GM12878 (cell line): ENCODE measurements around the gene HES7. TPM values are rescaled to one million over a fixed set of nuclear protein-coding genes. Genes with fewer than 3 reads are reported as not detected.

Source experiments
- BACH1 ChIP-seq: fragments of 450-650 bp; IDR thresholded peaks from 2 replicates; pipeline ENCODE4 v1.6.1; 2017; ENCODE audit warnings: mild to moderate bottlenecking, borderline replicate concordance
- BCL11A ChIP-seq: IDR thresholded peaks from 2 replicates; pipeline ENCODE4 v1.6.1; 2011; ENCODE audit warnings: low read depth, low read length
- BRCA1 ChIP-seq: IDR thresholded peaks from 2 replicates; pipeline ENCODE4 v1.6.1; 2011; ENCODE audit warnings: low read depth, low read length, improper control_type of control experiment
- CBX3 ChIP-seq: fragments of 200-600 bp; sonication (generic); IDR thresholded peaks from 2 replicates; pipeline ENCODE4 v1.6.1; 2016; ENCODE audit warnings: low read depth, borderline replicate concordance
- CHD4 ChIP-seq: fragments of 200-600 bp; sonication (generic); IDR thresholded peaks from 2 replicates; pipeline ENCODE4 v1.6.1; 2016; ENCODE audit warnings: mild to moderate bottlenecking
- EGR1 ChIP-seq, 2 experiments: IDR thresholded peaks; 1 replicate in 1 of 2; 2 replicates in 1 of 2; pipeline ENCODE4 v1.6.1; 2011 to 2012; ENCODE audit warnings: low read depth in 2 of 2, low read length in 2 of 2, borderline replicate concordance in 1 of 2, mild to moderate bottlenecking in 1 of 2, moderate library complexity in 1 of 2
- EP300 ChIP-seq, 2 experiments: fragments of 150-350 bp in 1 of 2; IDR thresholded peaks; 2 replicates each; pipeline ENCODE4 v1.6.1; 2011 to 2012; ENCODE audit warnings: low read depth in 2 of 2, low read length in 2 of 2, borderline replicate concordance in 1 of 2, improper control_type of control experiment in 1 of 2, inconsistent platforms in 1 of 2; ENCODE audit not compliant: control insufficient read depth in 1 of 2
- EZH2 ChIP-seq: IDR thresholded peaks from 2 replicates; pipeline ENCODE4 v1.6.1; 2012; ENCODE audit warnings: low read depth, mild to moderate bottlenecking, control low read depth, inconsistent platforms, low read length, borderline replicate concordance; ENCODE audit not compliant: control insufficient read depth
- GATAD2B ChIP-seq: fragments of 450-650 bp; conservative IDR thresholded peaks from 2 replicates; pipeline ENCODE4 v1.6.1; 2017; ENCODE audit warnings: low read depth, mild to moderate bottlenecking, moderate library complexity
- IKZF1 ChIP-seq: fragments of 450-650 bp; conservative IDR thresholded peaks from 2 replicates; pipeline ENCODE4 v1.6.1; 2017; ENCODE audit warnings: antibody characterized with exemption, mild to moderate bottlenecking
- JUND ChIP-seq: IDR thresholded peaks from 2 replicates; pipeline ENCODE4 v1.6.1; 2012; ENCODE audit warnings: low read depth, mild to moderate bottlenecking, low read length, improper control_type of control experiment, moderate library complexity
- MEF2B ChIP-seq: fragments of 450-650 bp; IDR thresholded peaks from 2 replicates; pipeline ENCODE4 v1.6.1; 2018; ENCODE audit warnings: mild to moderate bottlenecking, moderate library complexity; ENCODE audit not compliant: partially characterized antibody, poor library complexity, severe bottlenecking
- PAX8 ChIP-seq: fragments of 450-650 bp; IDR thresholded peaks from 2 replicates; pipeline ENCODE4 v1.6.1; 2017; ENCODE audit warnings: mild to moderate bottlenecking, moderate library complexity
- POLR2A ChIP-seq: IDR thresholded peaks from 2 replicates; pipeline ENCODE4 v1.6.1; 2011; ENCODE audit warnings: low read depth, mild to moderate bottlenecking, low read length
- POU2F2 ChIP-seq: IDR thresholded peaks from 3 replicates; pipeline ENCODE4 v1.6.1; 2011; ENCODE audit warnings: low read depth, mild to moderate bottlenecking, low read length, borderline replicate concordance
- RBBP5 ChIP-seq: fragments of 200-600 bp; sonication (generic); conservative IDR thresholded peaks from 2 replicates; pipeline ENCODE4 v1.6.1; 2016
- RCOR1 ChIP-seq: conservative IDR thresholded peaks from 2 replicates; pipeline ENCODE4 v1.6.1; 2012; ENCODE audit warnings: low read depth, low read length, improper control_type of control experiment
- RELA ChIP-seq: fragments of 450-650 bp; IDR thresholded peaks from 2 replicates; pipeline ENCODE4 v1.8.0; 2014; ENCODE audit warnings: borderline replicate concordance; ENCODE audit not compliant: partially characterized antibody
- SIN3A ChIP-seq: IDR thresholded peaks from 2 replicates; pipeline ENCODE4 v1.6.1; 2012; ENCODE audit warnings: low read depth, low read length, improper control_type of control experiment
- SMARCA5 ChIP-seq: fragments of 450-650 bp; IDR thresholded peaks from 2 replicates; pipeline ENCODE4 v1.6.1; 2017; ENCODE audit warnings: mild to moderate bottlenecking
- TAF1 ChIP-seq: IDR thresholded peaks from 2 replicates; pipeline ENCODE4 v1.6.1; 2011; ENCODE audit warnings: mild to moderate bottlenecking, low read depth, low read length, borderline replicate concordance
- TARDBP ChIP-seq: IDR thresholded peaks from 2 replicates; pipeline ENCODE4 v1.6.1; 2016; ENCODE audit warnings: borderline replicate concordance
- ZNF24 ChIP-seq: fragments of 450-650 bp; IDR thresholded peaks from 2 replicates; pipeline ENCODE4 v1.6.1; 2017; ENCODE audit warnings: antibody characterized with exemption, mild to moderate bottlenecking
- ZNF384 ChIP-seq: IDR thresholded peaks from 2 replicates; pipeline ENCODE4 v1.6.1; 2012; ENCODE audit warnings: low read depth, mild to moderate bottlenecking, low read length, improper control_type of control experiment, borderline replicate concordance
- polyA plus RNA-seq, 11 experiments: library from polyadenylated mRNA; depleted of rRNA in 4 of 11; unstranded in 6 of 11; stranded (reverse) in 5 of 11; fragments of >200 nt; fragmentation: Nextera tagmentation in 4 of 11; fragmentation: Illumina TruSeq in 1 of 11; extraction: Ambion mirVana in 4 of 11; extraction: Trizol in 1 of 11; gene quantifications; 1 replicate in 1 of 11; 2 replicates in 10 of 11; pipeline versions ENCODE4 v1.2.1 to v1.2.3, GENCODE V29; 2011 to 2016; ENCODE audit warnings: inconsistent platforms in 2 of 11, missing spikeins in 2 of 11, low read depth in 1 of 11
- total RNA-seq, 4 experiments: library from RNA; depleted of rRNA in 3 of 4; stranded (reverse); fragments of >200 nt in 3 of 4; fragmentation: Illumina TruSeq in 1 of 4; extraction: Trizol in 1 of 4; gene quantifications; 2 replicates each; pipeline versions ENCODE4 v1.2.1 to v1.2.3, GENCODE V29; 2013 to 2021
- TF ChIP-seq, protein P1 (sequence below): IDR thresholded peaks from 2 replicates; pipeline ENCODE4 v1.6.1; 2012; ENCODE audit warnings: low read depth, low read length, improper control_type of control experiment
- TF ChIP-seq, protein P2 (sequence below): fragments of 450-650 bp; formaldehyde crosslinking; IDR thresholded peaks from 2 replicates; pipeline ENCODE4 v1.4.0; 2020; ENCODE audit warnings: mild to moderate bottlenecking, moderate library complexity
- TF ChIP-seq, protein P3 (sequence below): fragments of 450-650 bp; IDR thresholded peaks from 2 replicates; pipeline ENCODE4 v1.6.1; 2016; ENCODE audit warnings: mild to moderate bottlenecking

Gene HES7
- total and polyA plus RNA-seq, 10 of the 15 experiments (the other 5 are each of a cell fraction or from before 2014, with no cell fraction given) = 0.07 to 1.3 (median 0.63) TPM; not detected in 4

DNA sequence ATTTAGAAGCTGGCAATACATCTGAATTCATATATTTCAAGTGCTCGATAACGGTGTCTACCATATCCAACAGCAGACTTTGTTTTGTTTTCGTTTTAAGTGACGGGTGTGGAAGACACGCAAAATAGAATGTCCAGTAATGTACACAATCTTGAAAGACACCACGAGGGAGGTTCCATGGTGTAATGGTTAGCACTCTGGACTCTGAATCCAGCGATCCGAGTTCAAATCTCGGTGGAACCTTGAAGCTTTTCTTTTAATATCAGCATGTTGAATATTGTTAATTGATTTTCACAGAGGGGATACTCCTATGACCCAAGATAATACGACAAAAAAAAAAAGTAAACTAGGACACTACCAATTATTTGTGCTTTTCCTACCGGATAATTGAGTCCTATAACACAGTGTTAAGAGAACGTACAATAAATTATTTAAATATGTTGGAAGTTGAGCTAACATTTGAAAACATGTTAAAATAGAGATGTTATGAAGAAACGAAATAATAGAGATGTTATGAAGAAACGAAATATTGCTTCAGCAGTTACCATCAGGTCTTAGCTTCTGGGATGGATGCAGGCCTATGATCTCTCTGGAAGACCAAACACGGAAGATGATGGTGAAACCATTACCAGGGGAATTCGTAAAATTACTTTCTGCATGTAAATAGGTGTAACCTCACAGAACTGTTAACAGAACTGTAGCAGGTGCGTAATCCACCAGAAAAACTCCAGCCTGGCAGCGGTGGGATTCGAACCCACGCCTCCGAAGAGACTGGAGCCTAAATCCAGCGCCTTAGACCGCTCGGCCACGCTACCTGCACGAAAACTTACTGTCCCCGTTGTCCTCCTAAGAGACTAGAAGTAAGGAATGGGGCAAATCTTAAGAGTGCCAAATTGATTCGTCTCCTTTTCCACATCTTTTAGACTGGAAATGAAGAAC lies 4.1 kb downstream of the HES7 start (continued):
- TF ChIP-seq RELA (peak; percentile 65), POU2F2 (0 out of 3 replicates have a peak, but pooled peaks have one; percentile 30), EGR1 (IDR thresholded peaks at IDR 0.05; ENCODE audit: borderline replicate concordance in 1 of 2, low read depth in 2 of 2, low read length in 2 of 2) (no peak), TARDBP (peak; percentile 97), TAF1 (no peak), CHD4 (no peak), SIN3A (no peak), CBX3 (no peak), GATAD2B (peak; percentile 16; the same call in 1 of the 2 replicates), RBBP5 (no peak), BACH1 (peak; percentile 56; the same call in 1 of the 2 replicates), BRCA1 (no peak), ZNF384 (no peak), SMARCA5 (peak; percentile 97), EP300 (IDR thresholded peaks at IDR 0.05; ENCODE audit: borderline replicate concordance in 1 of 2, control insufficient read depth in 1 of 2, low read depth in 2 of 2, low read length in 2 of 2) (no peak; a peak in 1 of 4 replicates), RCOR1 (no peak), EZH2 (no peak), MEF2B (no peak), JUND (no peak), IKZF1 (peak; percentile 82), PAX8 (no peak), POLR2A (no peak), BCL11A (no peak), ZNF24 (peak; percentile 99)
- TF ChIP-seq, protein P1, sequence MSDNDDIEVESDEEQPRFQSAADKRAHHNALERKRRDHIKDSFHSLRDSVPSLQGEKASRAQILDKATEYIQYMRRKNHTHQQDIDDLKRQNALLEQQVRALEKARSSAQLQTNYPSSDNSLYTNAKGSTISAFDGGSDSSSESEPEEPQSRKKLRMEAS = no peak
- TF ChIP-seq, protein P2, sequence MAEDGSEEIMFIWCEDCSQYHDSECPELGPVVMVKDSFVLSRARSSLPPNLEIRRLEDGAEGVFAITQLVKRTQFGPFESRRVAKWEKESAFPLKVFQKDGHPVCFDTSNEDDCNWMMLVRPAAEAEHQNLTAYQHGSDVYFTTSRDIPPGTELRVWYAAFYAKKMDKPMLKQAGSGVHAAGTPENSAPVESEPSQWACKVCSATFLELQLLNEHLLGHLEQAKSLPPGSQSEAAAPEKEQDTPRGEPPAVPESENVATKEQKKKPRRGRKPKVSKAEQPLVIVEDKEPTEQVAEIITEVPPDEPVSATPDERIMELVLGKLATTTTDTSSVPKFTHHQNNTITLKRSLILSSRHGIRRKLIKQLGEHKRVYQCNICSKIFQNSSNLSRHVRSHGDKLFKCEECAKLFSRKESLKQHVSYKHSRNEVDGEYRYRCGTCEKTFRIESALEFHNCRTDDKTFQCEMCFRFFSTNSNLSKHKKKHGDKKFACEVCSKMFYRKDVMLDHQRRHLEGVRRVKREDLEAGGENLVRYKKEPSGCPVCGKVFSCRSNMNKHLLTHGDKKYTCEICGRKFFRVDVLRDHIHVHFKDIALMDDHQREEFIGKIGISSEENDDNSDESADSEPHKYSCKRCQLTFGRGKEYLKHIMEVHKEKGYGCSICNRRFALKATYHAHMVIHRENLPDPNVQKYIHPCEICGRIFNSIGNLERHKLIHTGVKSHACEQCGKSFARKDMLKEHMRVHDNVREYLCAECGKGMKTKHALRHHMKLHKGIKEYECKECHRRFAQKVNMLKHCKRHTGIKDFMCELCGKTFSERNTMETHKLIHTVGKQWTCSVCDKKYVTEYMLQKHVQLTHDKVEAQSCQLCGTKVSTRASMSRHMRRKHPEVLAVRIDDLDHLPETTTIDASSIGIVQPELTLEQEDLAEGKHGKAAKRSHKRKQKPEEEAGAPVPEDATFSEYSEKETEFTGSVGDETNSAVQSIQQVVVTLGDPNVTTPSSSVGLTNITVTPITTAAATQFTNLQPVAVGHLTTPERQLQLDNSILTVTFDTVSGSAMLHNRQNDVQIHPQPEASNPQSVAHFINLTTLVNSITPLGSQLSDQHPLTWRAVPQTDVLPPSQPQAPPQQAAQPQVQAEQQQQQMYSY (CRISPR knock-in tag) = no peak
- TF ChIP-seq, protein P3, sequence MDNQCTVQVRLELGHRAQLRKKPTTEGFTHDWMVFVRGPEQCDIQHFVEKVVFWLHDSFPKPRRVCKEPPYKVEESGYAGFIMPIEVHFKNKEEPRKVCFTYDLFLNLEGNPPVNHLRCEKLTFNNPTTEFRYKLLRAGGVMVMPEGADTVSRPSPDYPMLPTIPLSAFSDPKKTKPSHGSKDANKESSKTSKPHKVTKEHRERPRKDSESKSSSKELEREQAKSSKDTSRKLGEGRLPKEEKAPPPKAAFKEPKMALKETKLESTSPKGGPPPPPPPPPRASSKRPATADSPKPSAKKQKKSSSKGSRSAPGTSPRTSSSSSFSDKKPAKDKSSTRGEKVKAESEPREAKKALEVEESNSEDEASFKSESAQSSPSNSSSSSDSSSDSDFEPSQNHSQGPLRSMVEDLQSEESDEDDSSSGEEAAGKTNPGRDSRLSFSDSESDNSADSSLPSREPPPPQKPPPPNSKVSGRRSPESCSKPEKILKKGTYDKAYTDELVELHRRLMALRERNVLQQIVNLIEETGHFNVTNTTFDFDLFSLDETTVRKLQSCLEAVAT = no peak
